Nephron progenitor cell (in vitro differentiated cells): ENCODE measurements around the gene MGARP.
A peak's percentile ranks its signal among the peaks of the same experiment; 100 is the strongest.
"Not testable (repeated sequence)": the region's sequence is repeated elsewhere in the genome, so short reads cannot be mapped to it uniquely, and the experiment has no call there.

ENCODE experiments used
- DNase-seq: peaks from one replicate; pipeline ENCODE4 v3.0.0; 2021
- H3K27ac Mint-ChIP-seq: 2 replicates; pipeline ENCODE4 v1.8.0; 2021; ENCODE audit warnings: mild to moderate bottlenecking, moderate library complexity, mixed read lengths
- H3K27me3 Mint-ChIP-seq: 2 replicates; pipeline ENCODE4 v1.8.0; 2021; ENCODE audit warnings: mild to moderate bottlenecking, low read depth, mixed read lengths; ENCODE audit not compliant: poor library complexity
- H3K36me3 Mint-ChIP-seq: 2 replicates; pipeline ENCODE4 v1.8.0; 2021; ENCODE audit warnings: low read depth, mixed read lengths
- H3K4me1 Mint-ChIP-seq: 2 replicates; pipeline ENCODE4 v1.8.0; 2021; ENCODE audit warnings: mixed read lengths
- H3K4me3 Mint-ChIP-seq: 2 replicates; pipeline ENCODE4 v1.8.0; 2021; ENCODE audit warnings: mild to moderate bottlenecking, moderate library complexity, mixed read lengths
- H3K9me3 Mint-ChIP-seq: 2 replicates; pipeline ENCODE4 v1.8.0; 2021; ENCODE audit warnings: mild to moderate bottlenecking, moderate library complexity, mixed read lengths
- CTCF ChIP-seq: fragments of 200-600 bp; sonication (generic); IDR thresholded peaks from 2 replicates; pipeline ENCODE4 v1.5.0; 2021; ENCODE audit warnings: antibody characterized with exemption

The MGARP gene

GRCh38 chr4:139279760-139280620 lies at the start of gene MGARP:
Gene MGARP, minus strand, starts transcription at chr4:139280225. Its CDS starts 67 bp downstream, at chr4:139280158.
- H3K4me3 Mint-ChIP-seq, result peak within 1 kb of the TSS; percentile 84
- no peak for TF ChIP-seq CTCF
- peaks cover 78% of the 10 kb centered on the region for H3K27me3 Mint-ChIP-seq
- peak; percentile 69 for DNase-seq
- H3K9me3 Mint-ChIP-seq, result peaks cover 9% of the 10 kb centered on the region
- H3K27ac Mint-ChIP-seq, result no peak within 1 kb of the TSS
- peaks cover 8% of the 10 kb centered on the region for H3K36me3 Mint-ChIP-seq
- peaks cover 14% of the 10 kb centered on the region for H3K4me1 Mint-ChIP-seq

GRCh38 chr4:139329665-139330200 lies 49.7 kb upstream of the MGARP start:
- no peaks in the 10 kb centered on the region for H3K4me1 Mint-ChIP-seq
- no peak overlapping the region for H3K27ac Mint-ChIP-seq
- TF ChIP-seq CTCF, result no peak
- H3K4me3 Mint-ChIP-seq, result no peak overlapping the region
- H3K9me3 Mint-ChIP-seq, result peaks cover 30% of the 10 kb centered on the region
- H3K36me3 Mint-ChIP-seq, result peaks cover 74% of the 10 kb centered on the region
- no peaks in the 10 kb centered on the region for H3K27me3 Mint-ChIP-seq
- DNase-seq, result no peak

GRCh38 chr4:139324620-139325019 lies 44.6 kb upstream of the MGARP start:
- H3K4me3 Mint-ChIP-seq, result no peak overlapping the region
- no peak for DNase-seq
- no peak for TF ChIP-seq CTCF
- peaks cover 86% of the 10 kb centered on the region for H3K36me3 Mint-ChIP-seq
- peak overlapping the region; percentile 96 for H3K27ac Mint-ChIP-seq
- H3K9me3 Mint-ChIP-seq, result peaks cover 55% of the 10 kb centered on the region
- H3K27me3 Mint-ChIP-seq, result no peaks in the 10 kb centered on the region
- no peaks in the 10 kb centered on the region for H3K4me1 Mint-ChIP-seq

GRCh38 chr4:139322541-139322940 lies 42.5 kb upstream of the MGARP start:
- peaks cover 77% of the 10 kb centered on the region for H3K36me3 Mint-ChIP-seq
- H3K27ac Mint-ChIP-seq, DNase-seq, H3K4me1 Mint-ChIP-seq, H3K4me3 Mint-ChIP-seq, H3K27me3 Mint-ChIP-seq: not testable (repeated sequence)
- peaks cover 46% of the 10 kb centered on the region for H3K9me3 Mint-ChIP-seq

- H3K4me1 Mint-ChIP-seq, H3K4me3 Mint-ChIP-seq, H3K27ac Mint-ChIP-seq, DNase-seq, H3K27me3 Mint-ChIP-seq: not testable (repeated sequence)
- Mint-ChIP-seq H3K9me3 (peaks cover 45% of the 10 kb centered on the region), H3K36me3 (peaks cover 77% of the 10 kb centered on the region)
These were observed 42.0 kb upstream of the MGARP start for GRCh38 chr4:139322070-139322469.

GRCh38 chr4:139319571-139319970 lies 39.5 kb upstream of the MGARP start:
- Mint-ChIP-seq H3K27ac (no peak overlapping the region), H3K4me1 (no peaks in the 10 kb centered on the region), H3K4me3 (no peak overlapping the region), H3K36me3 (peaks cover 78% of the 10 kb centered on the region), H3K27me3 (no peaks in the 10 kb centered on the region), H3K9me3 (peaks cover 67% of the 10 kb centered on the region)
- DNase-seq, result no peak
- no peak for TF ChIP-seq CTCF

- H3K27me3 Mint-ChIP-seq, result no peaks in the 10 kb centered on the region
- peaks cover 91% of the 10 kb centered on the region for H3K36me3 Mint-ChIP-seq
These were observed 37.6 kb upstream of the MGARP start for GRCh38 chr4:139317635-139318034.

More at GRCh38 chr4:139317635-139318034, 37.6 kb upstream of the MGARP start:
- no peak for DNase-seq
- Mint-ChIP-seq H3K27ac (no peak overlapping the region), H3K4me1 (no peaks in the 10 kb centered on the region), H3K9me3 (peaks cover 74% of the 10 kb centered on the region), H3K4me3 (no peak overlapping the region)
- TF ChIP-seq CTCF, result no peak
